Measurements from ENCODE around the gene GARS1. TPM values are rescaled to one million over a fixed set of nuclear protein-coding genes. Genes with fewer than 3 reads are reported as not detected.
"Not testable (repeated sequence)": the region's sequence is repeated elsewhere in the genome, so short reads cannot be mapped to it uniquely, and the experiment has no call there.

GARS1 gene
- total RNA-seq, 1 donor from 2014 or later = 51.7 TPM

DNA sequence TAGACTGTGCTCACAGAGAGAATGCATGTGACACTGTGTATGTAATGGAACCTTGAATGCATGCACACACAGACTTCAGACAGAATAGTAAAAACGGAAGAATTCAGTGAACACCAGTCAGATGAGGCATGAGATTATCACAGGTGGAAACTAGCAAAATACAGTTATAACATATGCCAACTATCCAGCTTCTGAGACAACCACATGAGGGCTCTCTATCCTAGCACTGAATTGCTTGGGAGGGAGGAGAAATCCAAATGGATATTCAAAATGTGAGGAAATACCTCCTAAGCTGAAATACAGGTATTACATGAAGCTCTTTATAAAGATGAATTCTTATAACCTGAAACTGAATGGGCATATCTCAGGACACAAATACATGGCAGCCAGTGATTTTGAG, 30.6 kb downstream of the GARS1 start:
- DNase-seq (ENCODE audit: low spot score) = no peak

DNA sequence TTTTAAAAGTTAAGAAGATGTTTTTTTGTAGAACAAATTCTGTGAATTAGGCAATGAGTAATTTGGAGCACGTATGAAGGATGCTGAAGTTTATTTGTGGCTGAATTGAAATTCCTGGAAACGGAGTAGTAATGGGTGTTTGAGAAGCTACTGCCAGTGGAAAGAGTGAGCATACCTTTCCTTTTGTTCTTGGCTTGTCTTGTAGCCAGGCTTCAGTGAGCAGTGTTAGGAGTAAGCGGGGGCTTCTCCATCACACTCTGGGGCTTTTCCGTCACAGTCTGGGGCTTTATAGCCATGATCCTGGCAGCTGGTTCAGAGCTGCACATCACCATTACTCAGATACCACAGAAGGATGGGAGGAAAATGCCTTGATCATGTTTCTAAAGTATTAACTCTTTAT, 32.3 kb downstream of the GARS1 start:
- no peak for DNase-seq (ENCODE audit: low spot score)

DNA sequence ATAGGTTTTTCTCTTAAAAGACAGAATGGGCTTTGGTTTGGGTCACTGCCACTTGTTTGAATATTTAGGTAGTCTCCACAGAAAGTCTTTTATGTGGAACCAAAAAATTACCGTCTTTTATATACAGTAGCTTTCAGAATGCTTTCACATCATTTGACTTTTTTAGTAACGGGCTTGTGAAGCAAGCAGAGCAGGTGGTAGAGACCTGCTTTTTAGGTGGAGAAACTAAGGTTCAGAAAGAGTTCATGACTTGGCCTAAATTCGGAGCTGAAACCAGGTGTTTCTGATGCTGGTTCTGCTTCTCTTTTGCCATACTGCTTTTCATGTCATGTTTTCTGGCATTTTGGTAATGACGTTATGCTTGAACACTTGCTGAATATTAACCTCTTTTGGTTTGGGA, 36.3 kb downstream of the GARS1 start:
- DNase-seq (ENCODE audit: low spot score) = no peak

DNA sequence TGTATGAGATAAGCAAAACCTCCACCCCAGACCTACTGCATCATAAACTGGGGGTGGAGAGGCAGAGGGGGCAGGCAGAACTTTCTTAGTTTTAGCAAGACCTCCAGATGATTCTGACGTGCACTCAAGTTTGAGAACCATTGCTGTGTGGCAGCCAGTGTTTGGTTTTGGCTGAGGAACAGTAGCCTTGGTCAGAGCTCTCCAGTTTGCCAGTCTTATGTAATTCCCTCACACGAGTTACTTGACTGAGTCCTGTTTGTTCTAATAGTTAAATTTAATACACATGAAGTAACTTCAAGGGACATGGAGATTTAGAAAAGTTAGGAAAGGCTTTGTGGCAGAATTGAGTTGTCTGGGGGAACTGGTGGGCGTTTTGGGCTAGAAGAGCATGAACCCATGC, 38.5 kb downstream of the GARS1 start:
- DNase-seq (ENCODE audit: low spot score) = no peak

DNA sequence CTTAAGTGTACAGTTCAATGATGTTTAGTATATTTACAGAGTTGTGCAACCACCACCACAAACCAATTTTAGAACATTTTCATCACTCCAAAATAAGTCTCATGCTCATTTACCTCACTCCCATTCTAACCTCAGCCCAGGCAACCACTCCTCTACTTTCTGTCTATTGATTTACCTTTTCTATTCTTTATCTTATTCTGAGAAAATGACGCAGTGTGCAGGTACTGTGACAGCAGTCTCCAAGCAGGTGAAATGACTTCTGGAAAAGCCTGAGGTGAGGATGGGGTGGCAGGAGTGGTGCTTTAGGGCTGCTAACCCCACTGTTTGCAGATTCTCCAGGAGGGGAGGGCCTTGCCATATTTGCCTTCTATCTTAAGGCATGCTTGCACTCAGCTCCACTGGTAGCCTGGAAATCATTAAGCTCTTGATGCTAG, 39.5 kb downstream of the GARS1 start:
- DNase-seq (ENCODE audit: low spot score) = no peak

DNA sequence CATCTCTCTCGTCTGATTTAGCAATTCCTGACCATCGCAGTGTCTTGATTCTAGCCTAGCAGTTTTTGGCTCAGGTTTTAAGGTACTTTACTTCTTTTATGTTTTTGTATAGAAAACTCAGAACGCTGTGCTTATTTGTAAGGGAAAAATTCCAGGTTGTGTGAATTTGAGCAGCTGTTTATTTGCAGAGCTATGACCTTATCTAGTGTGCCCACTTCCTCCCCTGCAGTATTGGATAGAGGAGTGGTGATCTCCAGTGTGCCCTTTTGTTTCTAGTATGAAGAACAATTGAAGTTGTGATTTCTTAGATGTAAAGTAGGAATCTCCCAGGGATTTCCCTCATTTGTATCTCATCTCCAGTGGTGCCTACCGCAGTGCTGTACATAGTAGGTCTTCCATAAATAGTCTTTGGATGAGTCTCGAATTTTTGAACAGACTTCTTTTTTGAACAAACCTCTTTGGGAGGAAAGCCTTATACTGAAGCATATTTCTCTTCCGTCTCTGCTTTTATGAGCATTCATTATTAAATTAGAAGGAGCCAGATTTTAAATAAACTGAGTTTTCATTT, 40.0 kb downstream of the GARS1 start:
- DNase-seq (ENCODE audit: low spot score) = no peak

DNA sequence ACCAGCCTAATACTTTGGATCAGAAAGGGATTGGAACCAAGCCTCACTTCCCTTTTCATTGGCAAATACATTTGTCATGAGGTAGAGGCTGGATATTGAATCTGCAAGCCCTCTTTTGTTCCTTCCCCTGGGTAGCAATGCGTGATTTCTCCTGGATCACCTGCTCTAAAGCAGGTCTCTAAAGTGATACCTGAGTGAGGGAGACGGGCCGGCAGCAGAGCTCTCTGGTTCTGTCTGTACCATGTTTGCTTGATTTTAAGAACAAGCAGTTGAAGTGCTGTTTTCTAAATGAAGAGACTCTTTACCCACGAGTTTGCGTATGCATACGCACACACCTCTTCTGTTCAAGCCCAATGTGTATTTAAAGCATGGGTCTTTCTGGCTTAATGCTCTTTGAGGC, 41.1 kb downstream of the GARS1 start:
- DNase-seq (ENCODE audit: low spot score) = no peak

DNA sequence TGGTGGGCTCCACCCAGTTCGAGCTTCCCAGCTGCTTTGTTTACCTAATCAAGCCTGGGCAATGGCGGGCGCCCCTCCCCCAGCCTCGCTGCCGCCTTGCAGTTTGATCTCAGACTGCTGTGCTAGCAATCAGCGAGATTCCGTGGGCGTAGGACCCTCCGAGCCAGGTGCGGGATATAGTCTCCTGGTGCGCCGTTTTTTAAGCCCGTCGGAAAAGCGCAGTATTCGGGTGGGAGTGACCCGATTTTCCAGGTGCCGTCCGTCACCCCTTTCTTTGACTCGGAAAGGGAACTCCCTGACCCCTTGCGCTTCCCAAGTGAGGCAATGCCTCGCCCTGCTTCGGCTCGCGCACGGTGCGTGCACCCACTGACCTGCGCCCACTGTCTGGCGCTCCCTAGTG, 47.6 kb downstream of the GARS1 start:
- DNase-seq (ENCODE audit: low spot score) = not testable (repeated sequence)

DNA sequence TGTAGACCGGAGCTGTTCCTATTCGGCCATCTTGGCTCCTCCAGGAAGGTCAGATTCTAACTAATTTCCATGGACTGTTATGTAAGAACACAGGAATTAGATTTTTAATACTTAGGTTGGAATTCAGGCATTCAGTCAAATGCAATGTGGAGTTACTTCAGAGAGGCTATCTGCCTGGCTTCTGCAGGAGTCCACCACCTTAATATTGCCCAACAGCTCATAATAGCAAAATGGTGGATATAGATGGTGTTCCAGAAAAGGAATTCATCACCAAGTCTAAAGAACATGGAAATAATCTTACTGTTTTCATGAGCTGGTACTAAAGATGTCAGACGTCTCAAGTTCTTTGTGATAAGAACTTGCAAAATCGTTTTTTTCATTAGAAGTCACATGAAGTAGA, 48.1 kb downstream of the GARS1 start:
- peak; percentile 7 for DNase-seq (ENCODE audit: low spot score)

DNA sequence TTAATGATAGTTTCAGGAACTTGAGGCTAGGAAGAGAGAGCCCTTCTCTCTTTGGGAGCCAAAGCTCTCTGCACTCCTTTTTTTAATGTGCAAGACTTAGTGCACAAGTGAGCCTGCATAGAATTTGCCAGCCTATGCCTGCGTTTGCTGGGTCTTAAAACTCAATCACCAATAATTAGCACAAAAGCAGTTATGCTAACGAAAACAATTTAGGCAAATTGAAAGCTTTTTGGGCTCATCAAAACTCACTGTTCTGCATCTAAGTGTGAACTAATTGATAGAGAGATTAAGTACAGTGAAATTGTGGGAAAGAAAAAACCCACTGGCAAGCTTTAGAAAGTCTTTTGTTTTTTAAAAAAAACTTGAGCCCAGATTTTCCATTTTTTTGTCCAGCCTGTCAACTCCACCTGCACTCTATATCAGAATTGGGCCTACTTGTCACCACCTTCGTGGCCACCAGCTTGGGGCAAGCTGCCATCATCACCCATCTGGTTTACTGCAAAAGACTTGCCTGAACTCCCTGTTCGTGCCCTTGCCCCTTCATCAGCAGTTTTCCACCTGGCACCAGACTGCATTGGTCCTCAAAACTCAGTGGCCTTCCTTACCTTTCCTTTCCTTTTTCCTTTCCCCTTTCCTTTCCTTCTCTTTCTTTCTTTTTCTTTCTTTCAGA, 49.7 kb downstream of the GARS1 start:
- no peak for DNase-seq (ENCODE audit: low spot score)

DNA sequence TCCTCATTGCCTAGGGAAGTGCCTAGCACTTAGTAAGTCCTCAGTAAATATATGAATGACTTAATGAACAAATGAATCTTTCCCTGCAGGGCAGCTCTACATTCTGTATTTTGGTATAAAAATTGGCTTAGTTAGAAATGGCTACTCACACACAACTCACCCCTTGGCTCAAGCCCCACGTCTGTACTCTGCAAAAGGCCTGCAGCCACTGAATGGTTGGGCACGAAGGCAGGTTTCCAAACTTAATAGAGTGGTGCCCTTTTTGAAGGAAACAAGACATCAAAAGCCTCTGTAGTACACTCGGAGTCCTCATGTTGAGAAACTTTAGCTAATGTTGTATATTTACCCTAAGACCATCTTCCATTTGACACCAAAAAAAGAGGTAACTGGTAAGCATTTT, 51.0 kb downstream of the GARS1 start:
- no peak for DNase-seq (ENCODE audit: low spot score)

DNA sequence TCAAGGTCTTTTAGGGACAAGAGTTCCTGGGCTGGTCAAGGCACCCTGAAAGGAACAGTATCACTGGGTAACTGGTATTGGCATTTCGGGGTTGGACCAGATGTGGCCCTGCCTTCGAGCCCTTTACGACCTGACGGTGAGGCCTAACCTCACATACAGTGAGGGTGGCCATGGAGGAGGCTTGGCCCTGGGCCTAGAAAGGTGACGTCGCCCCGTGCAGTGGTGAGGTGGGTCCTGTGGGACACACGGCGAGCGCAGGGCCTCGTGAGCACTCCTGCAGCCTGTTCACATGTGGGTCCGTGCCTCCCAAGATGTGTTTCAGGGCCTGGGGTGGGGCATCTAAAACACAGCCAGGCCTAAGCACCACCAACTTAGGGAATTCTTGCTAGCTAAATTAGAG, 51.5 kb downstream of the GARS1 start:
- DNase-seq (ENCODE audit: low spot score) = no peak

DNA sequence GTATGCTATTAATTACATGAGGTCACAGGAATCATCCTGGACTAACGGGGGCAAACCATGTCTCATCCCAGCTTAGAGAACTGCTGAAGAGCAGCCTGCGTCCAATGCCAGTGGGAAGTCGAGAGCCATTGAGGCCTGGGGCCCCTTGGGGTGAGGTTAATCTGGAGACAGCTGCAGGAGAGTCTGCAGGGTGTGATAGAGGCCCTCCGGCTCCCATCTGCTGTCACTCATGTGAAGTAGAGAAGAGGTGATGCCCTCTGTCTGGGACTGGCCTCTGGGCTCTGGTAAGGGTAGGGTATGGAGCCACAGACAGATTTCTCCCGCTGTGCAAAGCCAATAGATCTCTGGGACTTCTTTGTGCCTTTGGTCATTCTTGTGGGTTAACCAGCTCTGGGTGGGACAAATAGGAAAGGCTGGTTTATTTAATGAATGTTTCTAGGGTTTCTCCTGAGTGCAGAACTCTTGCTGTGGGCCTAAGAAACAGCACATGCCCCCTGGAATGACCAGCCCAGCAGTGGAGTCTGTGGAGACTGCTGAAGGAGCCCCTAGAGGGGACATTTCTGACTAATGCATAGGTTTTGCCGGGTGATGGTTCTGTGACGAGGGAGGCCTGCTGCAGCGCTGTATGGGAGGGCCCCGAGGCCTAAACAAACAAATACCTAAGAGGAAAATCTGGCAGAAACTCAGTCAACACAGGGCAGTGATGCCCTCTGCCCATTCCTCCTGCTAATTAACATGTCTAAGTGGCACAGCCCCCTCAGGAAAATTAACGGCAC, 53.1 kb downstream of the GARS1 start:
- DNase-seq (ENCODE audit: low spot score) = no peak

DNA sequence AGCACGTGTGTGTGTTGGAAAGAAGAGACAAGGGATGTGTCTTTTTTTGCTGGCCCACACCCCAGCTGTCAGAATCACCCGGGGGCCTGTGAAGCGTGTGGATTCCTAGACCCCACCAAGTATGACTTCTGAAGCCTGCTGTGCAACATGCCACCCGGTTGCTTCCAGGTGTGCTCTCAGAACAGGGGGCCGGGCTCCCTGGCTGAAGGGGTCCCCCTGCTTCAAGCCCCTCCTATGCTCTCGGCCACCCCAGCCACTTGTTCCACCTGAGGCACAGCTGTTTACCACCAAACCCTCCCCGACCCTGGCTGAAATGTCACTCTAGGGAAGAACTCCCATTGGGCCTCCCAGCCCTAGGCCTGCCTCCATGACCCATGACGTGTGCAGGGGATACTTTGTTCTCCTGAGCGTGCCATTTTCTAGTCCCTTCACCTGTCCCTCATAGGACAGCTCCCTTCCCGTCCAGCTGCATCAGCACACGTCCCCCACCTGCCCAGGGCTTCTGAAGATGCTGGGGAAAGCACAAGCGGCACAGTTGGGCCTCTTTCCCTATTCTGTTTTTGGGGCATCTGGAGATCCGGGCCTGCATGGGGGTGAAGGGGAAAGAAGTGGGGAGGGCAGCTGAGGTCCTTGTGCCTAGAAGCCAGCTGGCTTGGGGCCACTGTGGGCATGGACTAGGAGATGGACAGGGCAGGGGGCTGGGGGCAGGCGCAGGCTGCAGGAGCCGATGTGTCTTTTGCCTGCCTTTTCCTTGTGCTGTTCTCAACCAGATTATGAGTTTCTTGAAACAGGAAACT, 54.3 kb downstream of the GARS1 start:
- DNase-seq (ENCODE audit: low spot score) = no peak

DNA sequence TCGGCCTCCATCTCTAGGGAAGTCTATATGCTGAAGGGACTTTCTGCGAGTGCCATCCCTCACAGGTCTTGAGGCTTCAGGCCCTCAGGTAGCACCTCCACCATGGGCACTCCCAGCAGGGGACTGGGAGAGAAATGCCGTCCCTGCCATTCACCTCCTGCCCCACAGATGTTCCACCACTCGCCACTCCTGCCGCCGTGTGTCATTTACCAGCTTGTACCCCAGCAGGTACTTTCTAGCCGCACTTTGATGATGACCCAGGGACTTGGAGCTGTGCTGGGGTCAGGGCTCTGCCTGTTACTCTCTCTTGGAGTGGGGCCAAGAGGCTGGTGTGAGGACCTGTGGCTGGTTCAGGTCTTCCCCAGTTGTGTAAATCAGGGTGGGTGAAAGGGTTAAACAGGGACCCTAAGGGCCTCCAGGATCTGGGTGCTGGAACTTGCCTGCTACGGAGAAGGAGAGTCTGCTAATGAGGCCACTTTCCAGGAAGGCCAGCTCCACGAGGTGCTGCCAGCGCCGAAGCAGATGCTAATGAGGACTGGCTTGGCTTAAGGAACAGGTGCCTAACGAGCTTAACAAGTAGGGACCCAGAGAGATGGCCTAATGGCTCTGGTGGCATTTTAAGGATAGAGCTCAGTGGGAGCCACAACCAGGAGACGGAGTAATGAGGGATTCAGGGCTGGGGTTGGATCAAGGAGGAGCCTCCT, 55.2 kb downstream of the GARS1 start:
- DNase-seq (ENCODE audit: low spot score) = no peak

DNA sequence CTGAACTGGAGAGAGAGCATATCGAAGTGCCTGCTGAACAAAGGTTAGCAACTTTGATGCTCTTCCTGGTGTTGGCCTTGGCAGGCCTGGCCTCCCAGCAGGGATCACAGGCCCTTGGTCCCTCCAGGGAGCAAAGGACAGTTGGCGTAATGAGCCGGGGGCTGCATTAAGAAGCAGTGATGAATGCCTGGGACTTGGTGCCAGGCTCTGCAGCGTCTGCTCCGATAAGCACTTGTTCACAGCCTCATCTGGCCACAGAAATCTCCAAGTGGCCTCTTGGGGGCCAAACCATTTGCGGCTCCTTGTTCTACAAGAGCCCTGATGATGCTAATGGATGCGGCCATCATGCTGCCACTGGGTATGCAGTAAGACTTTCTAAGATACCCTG, 55.7 kb downstream of the GARS1 start:
- no peak for DNase-seq (ENCODE audit: low spot score)

DNA sequence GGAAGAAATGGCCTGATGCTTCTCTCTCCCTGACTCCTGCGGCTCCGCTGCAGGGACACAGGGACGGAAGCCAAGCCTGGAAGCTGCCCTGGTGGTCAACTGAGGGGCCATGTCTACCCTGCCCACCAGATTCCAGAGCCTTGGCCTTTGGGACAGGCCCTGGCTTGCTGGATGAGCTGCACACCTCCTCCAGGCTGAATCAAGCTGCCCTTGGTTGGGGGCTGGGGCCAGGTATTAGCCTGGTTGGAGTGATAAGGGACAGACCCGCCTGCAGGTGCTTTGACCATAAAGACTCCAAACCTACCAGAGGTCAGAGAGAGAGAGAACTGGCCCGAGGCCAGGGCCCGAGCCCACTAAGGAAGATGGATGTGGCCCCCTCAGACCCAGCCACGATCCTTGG, 57.5 kb downstream of the GARS1 start:
- DNase-seq (ENCODE audit: low spot score) = no peak

DNA sequence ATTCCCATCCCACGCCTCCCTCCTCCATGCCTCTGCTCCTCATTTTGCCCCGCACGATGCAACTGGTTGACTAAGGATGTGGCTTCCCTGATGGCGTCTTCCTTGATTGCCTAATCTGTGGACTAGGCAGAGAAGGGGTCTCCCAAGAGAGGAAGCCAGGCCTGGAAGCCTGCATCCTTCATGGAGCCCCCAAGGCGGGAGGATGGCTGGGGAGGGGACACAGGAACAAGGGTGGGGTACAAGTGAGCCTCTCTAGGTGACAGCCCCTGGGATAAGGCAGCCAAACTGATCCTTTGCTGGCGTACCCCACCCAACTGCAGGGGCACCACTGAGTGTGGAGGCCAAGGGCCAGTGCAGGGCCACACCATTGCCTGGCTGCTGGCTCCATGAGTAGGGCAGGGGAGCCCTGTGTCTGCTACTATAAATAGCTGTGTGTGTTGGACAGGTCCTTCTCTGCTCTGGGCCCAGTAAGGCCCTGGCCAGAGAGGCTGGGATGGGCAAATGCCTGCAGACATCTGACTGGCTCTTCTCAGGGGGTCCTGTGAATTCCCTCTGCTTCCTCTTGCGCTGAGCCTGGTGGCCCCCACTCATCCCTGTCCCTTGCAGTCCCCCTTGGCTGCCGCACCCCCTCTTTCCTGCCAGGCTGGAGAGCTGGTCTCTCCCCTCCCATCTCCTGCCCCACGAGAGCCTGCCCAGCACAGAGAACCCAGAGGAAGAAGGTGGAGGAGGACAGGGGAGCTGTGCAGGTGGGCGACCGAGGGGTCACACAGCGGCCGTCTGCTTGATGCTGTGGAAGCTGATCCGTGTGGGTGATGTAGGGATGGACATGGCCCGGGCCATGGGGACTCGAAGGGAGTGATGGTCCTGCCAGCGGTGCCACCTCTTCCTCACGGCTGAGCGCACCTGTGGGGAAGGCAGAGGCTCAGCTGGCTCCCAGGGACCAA, 58.3 kb downstream of the GARS1 start:
- DNase-seq (ENCODE audit: low spot score) = no peak

DNA sequence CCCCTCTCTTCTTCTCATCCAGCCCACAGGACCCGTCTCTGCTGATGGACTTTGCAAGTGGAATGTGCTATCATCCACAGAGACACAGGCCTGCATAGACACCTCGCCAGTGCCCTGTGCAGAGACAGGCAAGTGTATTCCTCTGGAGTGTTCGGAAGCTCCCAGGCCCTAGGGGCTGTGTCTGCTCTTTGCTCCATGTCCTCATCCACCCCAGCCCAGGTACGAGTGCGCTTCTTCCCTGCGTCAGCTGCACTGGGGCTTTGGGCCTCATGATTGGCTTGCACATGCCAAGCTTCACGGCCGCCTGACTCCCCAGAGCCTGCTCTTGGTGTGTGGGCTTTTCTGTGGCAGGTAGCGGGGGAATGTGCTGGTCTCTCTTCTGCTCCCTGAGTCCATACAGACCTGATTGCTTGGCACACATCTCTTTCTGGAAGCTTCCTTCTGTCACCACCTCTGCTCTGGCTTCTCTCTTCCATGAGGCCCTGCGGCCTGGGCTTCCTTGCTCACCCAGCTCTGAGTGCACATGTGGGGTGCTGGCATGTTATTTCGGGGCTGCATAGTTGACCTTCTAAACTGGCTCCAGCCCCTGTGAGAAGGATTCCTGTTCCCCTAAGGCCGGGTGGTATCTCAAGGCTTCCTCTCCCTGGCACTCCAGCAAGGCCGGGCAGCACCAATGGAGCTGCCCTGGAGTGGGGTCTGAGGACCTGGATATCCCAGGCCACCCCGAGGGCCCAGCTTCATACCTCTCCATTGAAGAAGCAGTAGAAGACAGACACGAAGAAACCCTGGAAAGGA, 59.8 kb downstream of the GARS1 start:
- DNase-seq (ENCODE audit: low spot score) = no peak
